B cell (primary cell): Measurements from ENCODE around the gene CCL20. TPM values are rescaled to one million over a fixed set of nuclear protein-coding genes. Genes with fewer than 3 reads are reported as not detected.

ENCODE experiments used
- ATAC-seq: fragments of 200-7000 bp; cut with Tn5 transposase; one replicate; pipeline ENCODE4 v1.10.0; 2021; ENCODE audit warnings: low read depth, mild to moderate bottlenecking, moderate number of reproducible peaks, moderate library complexity
- CTCF ChIA-PET: fragments of 350-600 bp; sonication (Branson Sonifier 250); formaldehyde crosslinking; loops from one replicate; lab custom pipeline; 2021; ENCODE audit warnings: antibody characterized with exemption, inconsistent platforms; lab: Charles Lee
- POLR2A ChIA-PET: fragments of 350-600 bp; sonication (Branson Sonifier 250); formaldehyde crosslinking; loops from one replicate; lab custom pipeline; 2021; ENCODE audit warnings: antibody characterized with exemption; lab: Charles Lee
- DNase-seq: peaks from one replicate; pipeline ENCODE4 v3.0.0; 2013
- H2AFZ ChIP-seq: 2 replicates; pipeline ENCODE4 v1.6.1; 2012; ENCODE audit warnings: mild to moderate bottlenecking, low read depth, low read length; ENCODE audit not compliant: insufficient read depth, poor library complexity, severe bottlenecking
- H3K27ac ChIP-seq, 2 donors: 1 replicate in 1 of 2; 2 replicates in 1 of 2; pipeline ENCODE4 v1.5.1; 2012 to 2013; ENCODE audit warnings: low read length in 2 of 2, mild to moderate bottlenecking in 2 of 2, moderate library complexity in 1 of 2
- H3K27me3 ChIP-seq, 4 experiments: fragments of 200-600 bp in 1 of 4; sonication (generic) in 1 of 4; replicated peaks in 1 of 4; 1 replicate in 2 of 4; 2 replicates in 2 of 4; pipeline versions ENCODE4 v1.6.1 to v1.7.0; 2013 to 2016; ENCODE audit warnings: low read length in 3 of 4, mild to moderate bottlenecking in 2 of 4, mixed read lengths in 1 of 4, moderate library complexity in 1 of 4; ENCODE audit not compliant: insufficient read depth in 4 of 4, control insufficient read depth in 3 of 4; ENCODE audit errors: control extremely low read depth in 1 of 4
- H3K36me3 ChIP-seq, 2 experiments: replicated peaks in 1 of 2; 1 replicate in 1 of 2; 2 replicates in 1 of 2; pipeline versions ENCODE4 v1.6.1 to v1.7.1; 2013; ENCODE audit warnings: low read length in 1 of 2; ENCODE audit not compliant: insufficient read depth in 2 of 2, control insufficient read depth in 1 of 2; ENCODE audit errors: control extremely low read depth in 1 of 2, extremely low read depth in 1 of 2
- H3K4me1 ChIP-seq, 2 donors: fragments of 200-600 bp in 1 of 2; sonication (generic) in 1 of 2; 1 replicate in 1 of 2; 2 replicates in 1 of 2; pipeline versions ENCODE4 v1.5.1 to v1.6.1; 2013 to 2017; ENCODE audit warnings: low read length in 2 of 2; ENCODE audit not compliant: control insufficient read depth in 2 of 2, insufficient read depth in 2 of 2
- H3K4me2 ChIP-seq: replicated peaks from 2 replicates; pipeline ENCODE3; 2012; ENCODE audit warnings: mild to moderate bottlenecking, low read depth, low read length; ENCODE audit not compliant: poor library complexity, severe bottlenecking
- H3K4me3 ChIP-seq, 5 experiments: fragments of 200-600 bp in 1 of 5; sonication (generic) in 1 of 5; 1 replicate in 3 of 5; 2 replicates in 2 of 5; pipeline versions ENCODE4 v1.5.1 to v1.7.0; 2011 to 2016; ENCODE audit warnings: low read length in 4 of 5, mild to moderate bottlenecking in 4 of 5, low read depth in 2 of 5, control low read depth in 1 of 5, moderate library complexity in 1 of 5; ENCODE audit not compliant: insufficient read depth in 1 of 5; ENCODE audit errors: control extremely low read depth in 1 of 5, extremely low read depth in 1 of 5
- H3K79me2 ChIP-seq: fragments of 200-600 bp; sonication (generic); one replicate; pipeline ENCODE4 v1.6.0; 2016; ENCODE audit warnings: low read length; ENCODE audit not compliant: control insufficient read depth, insufficient read depth
- H3K9ac ChIP-seq: fragments of 200-600 bp; sonication (generic); 2 replicates; pipeline ENCODE4 v1.6.1; 2017; ENCODE audit warnings: mild to moderate bottlenecking, low read length, moderate library complexity
- H3K9me3 ChIP-seq, 3 donors: one replicate each; pipeline versions ENCODE4 v1.6.1 to v1.7.1; 2013; ENCODE audit warnings: low read length in 2 of 3; ENCODE audit not compliant: control insufficient read depth in 2 of 3, insufficient read depth in 1 of 3; ENCODE audit errors: control extremely low read depth in 1 of 3
- H4K20me1 ChIP-seq: 2 replicates; pipeline ENCODE4 v1.6.0; 2012; ENCODE audit warnings: mild to moderate bottlenecking, low read length; ENCODE audit not compliant: insufficient read depth, control insufficient read depth, poor library complexity, severe bottlenecking
- H3K27ac Mint-ChIP-seq: one replicate; pipeline ENCODE4 v1.8.0; 2021; ENCODE audit warnings: mixed read lengths
- H3K27me3 Mint-ChIP-seq: one replicate; pipeline ENCODE4 v1.8.0; 2021; ENCODE audit warnings: mixed read lengths
- H3K4me1 Mint-ChIP-seq: one replicate; pipeline ENCODE4 v1.8.0; 2021; ENCODE audit warnings: mixed read lengths
- H3K4me3 Mint-ChIP-seq: one replicate; pipeline ENCODE4 v1.8.0; 2021; ENCODE audit warnings: mixed read lengths
- H3K9me3 Mint-ChIP-seq: one replicate; pipeline ENCODE4 v1.8.0; 2022; ENCODE audit warnings: mixed read lengths; ENCODE audit not compliant: insufficient read depth
- EZH2 ChIP-seq: IDR thresholded peaks from 2 replicates; pipeline ENCODE4 v1.6.1; 2012; ENCODE audit warnings: borderline replicate concordance, low read depth, mild to moderate bottlenecking, moderate library complexity, low read length; ENCODE audit not compliant: insufficient read depth, poor library complexity, severe bottlenecking
- WGBS: methylation state at CpG from one replicate; pipeline ENCODE4 v1.1.5; 2013; ENCODE audit warnings: missing lambda C conversion rate; ENCODE audit not compliant: insufficient coverage; 5-methylcytosine and 5-hydroxymethylcytosine counted together
- intact Hi-C: fragments of 100-400 bp; cut with micrococcal nuclease; formaldehyde crosslinking; loops from one replicate; pipeline ENCODE4 v1.10.0; 2022
- polyA plus RNA-seq: library from polyadenylated mRNA; depleted of rRNA; stranded (reverse); fragments of >200 nt; gene quantifications from 2 replicates; pipeline ENCODE4 v1.2.3, GENCODE V29; 2012
- total RNA-seq, 2 donors: library from RNA; stranded (reverse); fragments of 120-200 nt in 1 of 2; gene quantifications; 1 replicate in 1 of 2; 2 replicates in 1 of 2; pipeline versions ENCODE4 v1.2.3 to v1.2.4, GENCODE V29; 2013 to 2022
- TF ChIP-seq, protein P1 (sequence below): fragments of 200-600 bp; IDR thresholded peaks from one replicate; pipeline ENCODE4 v1.8.0; 2022; ENCODE audit warnings: antibody characterized with exemption, mild to moderate bottlenecking

Gene CCL20
- total and polyA plus RNA-seq, 2 donors (not counting 1 experiment from before 2014, with no cell fraction given): 0.31 TPM; not detected in 1

GRCh38 chr2:227774895-227775842 lies 38.5 kb upstream of the CCL20 start:
- Mint-ChIP-seq H3K4me3 (no peak overlapping the region), H3K4me1 (no peaks in the 10 kb centered on the region), H3K9me3 (no peaks in the 10 kb centered on the region), H3K27ac (no peak overlapping the region), H3K27me3 (peaks cover 8% of the 10 kb centered on the region)
- DNase-seq (no peak), ATAC-seq (no peak)
- Histone ChIP-seq H3K27ac (no peak overlapping the region), H3K27me3 (no peaks in the 10 kb centered on the region), H4K20me1 (no peaks in the 10 kb centered on the region), H3K9me3 (no peaks in the 10 kb centered on the region), H3K4me1 (no peaks in the 10 kb centered on the region), H2AFZ (no peak overlapping the region), H3K4me2 (no peak overlapping the region), H3K9ac (no peak overlapping the region), H3K4me3 (no peak overlapping the region), H3K79me2 (no peaks in the 10 kb centered on the region), H3K36me3 (no peaks in the 10 kb centered on the region)
- TF ChIP-seq, protein P1, sequence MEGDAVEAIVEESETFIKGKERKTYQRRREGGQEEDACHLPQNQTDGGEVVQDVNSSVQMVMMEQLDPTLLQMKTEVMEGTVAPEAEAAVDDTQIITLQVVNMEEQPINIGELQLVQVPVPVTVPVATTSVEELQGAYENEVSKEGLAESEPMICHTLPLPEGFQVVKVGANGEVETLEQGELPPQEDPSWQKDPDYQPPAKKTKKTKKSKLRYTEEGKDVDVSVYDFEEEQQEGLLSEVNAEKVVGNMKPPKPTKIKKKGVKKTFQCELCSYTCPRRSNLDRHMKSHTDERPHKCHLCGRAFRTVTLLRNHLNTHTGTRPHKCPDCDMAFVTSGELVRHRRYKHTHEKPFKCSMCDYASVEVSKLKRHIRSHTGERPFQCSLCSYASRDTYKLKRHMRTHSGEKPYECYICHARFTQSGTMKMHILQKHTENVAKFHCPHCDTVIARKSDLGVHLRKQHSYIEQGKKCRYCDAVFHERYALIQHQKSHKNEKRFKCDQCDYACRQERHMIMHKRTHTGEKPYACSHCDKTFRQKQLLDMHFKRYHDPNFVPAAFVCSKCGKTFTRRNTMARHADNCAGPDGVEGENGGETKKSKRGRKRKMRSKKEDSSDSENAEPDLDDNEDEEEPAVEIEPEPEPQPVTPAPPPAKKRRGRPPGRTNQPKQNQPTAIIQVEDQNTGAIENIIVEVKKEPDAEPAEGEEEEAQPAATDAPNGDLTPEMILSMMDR: no peak
- TF ChIP-seq EZH2: no peak
- no CpG with 5 or more reads among the region's 6 CpGs for WGBS
- ChIA-PET CTCF (interaction anchor here (1.3 kb wide), 1 partner anchor 10 kb away, joined by 4 read pairs; no protein-coding TSS in a partner anchor), POLR2A (no interaction called here)
- intact Hi-C loops: no loop called here
